ENCODE measurements around the gene DCAF7.

Gene DCAF7

GRCh38 chr17:63588797-63589196, 38.5 kb downstream of the DCAF7 start:
- no peak for DNase-seq (ENCODE audit: low spot score)

GRCh38 chr17:63589646-63590045, 39.4 kb downstream of the DCAF7 start:
- DNase-seq (ENCODE audit: low spot score): no peak

GRCh38 chr17:63592797-63593196, 42.5 kb downstream of the DCAF7 start:
- DNase-seq (ENCODE audit: low spot score): no peak

- DNase-seq (ENCODE audit: low spot score): no peak
Measured at GRCh38 chr17:63595132-63595531, 44.9 kb downstream of the DCAF7 start.

GRCh38 chr17:63596856-63597586, 46.7 kb downstream of the DCAF7 start:
- no peak for DNase-seq (ENCODE audit: low spot score)

- DNase-seq (ENCODE audit: low spot score): no peak
Measured at GRCh38 chr17:63598281-63598680, 48.0 kb downstream of the DCAF7 start.

GRCh38 chr17:63600569-63601438, 50.5 kb downstream of the DCAF7 start, which contains the start of gene TACO1:
TACO1 (plus strand) TSS chr17:63600895; CDS start chr17:63601084, 189 bp downstream.
- peak; percentile 85 for DNase-seq (ENCODE audit: low spot score)

GRCh38 chr17:63601439-63602371, 51.4 kb downstream of the DCAF7 start:
- DNase-seq (ENCODE audit: low spot score): peak; percentile 14

- DNase-seq (ENCODE audit: low spot score): no peak
Measured at GRCh38 chr17:63609816-63610573, 59.7 kb downstream of the DCAF7 start.

- DNase-seq (ENCODE audit: low spot score): no peak
Measured at GRCh38 chr17:63610854-63611253, 60.6 kb downstream of the DCAF7 start.

GRCh38 chr17:63611354-63611753, 61.1 kb downstream of the DCAF7 start:
- no peak for DNase-seq (ENCODE audit: low spot score)

- no peak for DNase-seq (ENCODE audit: low spot score)
Measured at GRCh38 chr17:63613663-63614062, 63.4 kb downstream of the DCAF7 start.

GRCh38 chr17:63621229-63621683, 71.0 kb downstream of the DCAF7 start:
- no peak for DNase-seq (ENCODE audit: low spot score)

- DNase-seq (ENCODE audit: low spot score): peak; percentile 99
Measured at GRCh38 chr17:63621684-63622573, 71.7 kb downstream of the DCAF7 start, which contains the start of gene MAP3K3. MAP3K3 (plus strand) TSS chr17:63622417; CDS start chr17:63622760, 343 bp downstream.

- DNase-seq (ENCODE audit: low spot score): peak; percentile 64
Measured at GRCh38 chr17:63622574-63623390, 72.5 kb downstream of the DCAF7 start.

- no peak for DNase-seq (ENCODE audit: low spot score)
Measured at GRCh38 chr17:63623786-63624530, 73.7 kb downstream of the DCAF7 start.

GRCh38 chr17:63624531-63624880, 74.2 kb downstream of the DCAF7 start:
- no peak for DNase-seq (ENCODE audit: low spot score)

- DNase-seq (ENCODE audit: low spot score): no peak
Measured at GRCh38 chr17:63626551-63627180, 76.4 kb downstream of the DCAF7 start.
